SK-N-MC (cell line): ENCODE data around the gene ITGA7.

ENCODE experiments used
- EZH2 ChIP-seq: fragments of 200-600 bp; sonication (generic); IDR thresholded peaks from one replicate; pipeline ENCODE4 v1.6.1; 2017; ENCODE audit warnings: antibody characterized with exemption
- FOXP2 ChIP-seq: optimal IDR thresholded peaks from 2 replicates; pipeline ENCODE3; 2011; ENCODE audit warnings: mild to moderate bottlenecking, moderate library complexity; ENCODE audit not compliant: insufficient read depth; ENCODE audit errors: extremely low read length, control extremely low read depth
- POLR2AphosphoS5 ChIP-seq: IDR thresholded peaks from 2 replicates; pipeline ENCODE4 v1.6.1; 2012; ENCODE audit warnings: mild to moderate bottlenecking, low read depth, low read length, borderline replicate concordance

- TF ChIP-seq EZH2 (no peak), POLR2AphosphoS5 (no peak), FOXP2 (no peak)
Observed at GRCh38 chr12:55722948-55723347, 15.2 kb upstream of the ITGA7 start.
